Ramos (cell line): ENCODE data around the gene CHCHD6.

Experiments used
- in situ Hi-C: fragments of 300-500 bp; cut with MboI; formaldehyde crosslinking; loops from one replicate; pipeline ENCODE4 v1.14.3; 2022; ENCODE audit warnings: low sequenced_read_pairs; ENCODE audit not compliant: unreplicated experiment

The CHCHD6 gene

DNA sequence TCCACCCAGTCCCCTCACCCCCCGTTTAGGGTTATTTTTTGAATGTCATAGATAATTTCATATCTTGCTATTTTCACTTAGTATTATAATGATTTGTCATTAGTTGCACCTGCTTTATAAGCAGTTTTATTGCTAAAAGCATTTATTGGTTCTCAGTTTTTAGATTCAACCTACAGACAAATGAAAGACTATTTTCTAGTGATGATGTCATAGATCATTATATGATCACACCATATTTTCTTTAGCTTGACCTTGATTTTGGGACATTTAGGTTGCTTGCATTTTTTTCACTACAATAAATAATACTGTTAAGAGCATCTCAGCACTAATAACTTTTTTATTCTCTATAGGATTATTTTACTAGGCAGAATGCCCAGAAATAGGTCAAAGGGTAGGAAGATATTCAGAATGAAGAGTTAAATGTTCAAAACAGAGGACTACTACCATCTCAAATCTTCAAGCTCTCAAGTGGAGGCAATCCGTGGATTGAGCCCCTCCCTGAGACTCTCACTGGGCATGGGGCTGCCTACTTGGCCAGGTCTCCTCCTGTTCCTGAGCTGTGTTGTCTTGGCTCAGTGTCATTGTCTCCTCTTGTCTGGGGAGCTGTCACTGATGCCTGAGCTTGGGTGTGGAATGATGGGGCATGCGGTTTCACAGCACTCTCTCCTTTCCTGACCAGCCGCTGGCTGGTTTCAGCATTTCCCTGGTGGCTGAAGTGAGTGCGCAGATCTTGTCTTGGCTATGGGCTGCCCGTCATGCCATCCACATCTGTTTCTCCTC, 28.4 kb downstream of the CHCHD6 start:
- in situ Hi-C loops: no loop called here

DNA sequence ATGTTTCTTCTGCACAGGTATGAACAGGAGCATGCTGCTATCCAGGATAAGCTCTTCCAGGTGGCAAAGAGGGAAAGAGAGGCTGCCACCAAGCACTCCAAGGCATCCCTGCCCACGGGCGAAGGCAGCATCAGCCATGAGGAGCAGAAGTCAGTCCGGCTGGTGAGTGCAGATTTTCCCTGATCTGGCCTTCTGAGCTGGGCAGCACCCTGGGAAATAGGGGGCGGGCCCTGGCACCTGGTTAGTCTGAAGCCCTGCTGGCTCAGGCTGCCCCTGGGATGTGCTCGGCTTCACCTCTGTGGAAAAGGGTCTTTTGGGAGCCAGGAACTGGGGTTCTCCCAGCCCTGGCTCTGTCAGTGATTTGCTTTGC, 29.0 kb downstream of the CHCHD6 start:
- in situ Hi-C loops: no loop called here

DNA sequence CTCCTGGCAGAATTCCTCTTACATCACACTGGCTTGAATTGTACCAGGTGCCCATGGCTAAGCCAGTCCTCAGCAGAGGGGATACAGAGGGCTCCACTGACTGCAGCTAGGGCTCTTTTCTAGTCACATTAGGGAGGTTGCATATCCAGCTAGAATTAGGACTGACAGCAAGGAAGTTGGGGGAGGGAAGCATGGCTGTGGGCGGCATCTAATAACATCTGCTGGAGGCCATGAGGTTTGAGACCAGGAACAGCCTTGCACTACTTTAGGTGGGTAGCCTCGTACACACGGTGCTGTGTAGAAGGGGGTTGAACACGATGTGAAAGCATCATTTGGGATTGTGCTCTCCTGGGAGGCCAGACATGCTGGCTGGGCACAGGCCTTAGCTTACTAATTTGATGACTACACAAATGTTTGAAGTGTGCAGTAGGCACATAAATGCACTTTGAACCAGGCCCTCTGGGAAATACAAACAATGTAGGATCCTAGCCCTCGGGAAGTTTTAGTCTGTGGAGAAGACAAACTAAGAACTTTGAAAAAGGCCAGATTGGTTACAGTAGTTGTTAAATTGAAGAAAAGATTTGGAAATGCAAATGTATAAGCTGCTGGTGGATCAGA, 30.2 kb downstream of the CHCHD6 start:
- in situ Hi-C loops: no loop called here

DNA sequence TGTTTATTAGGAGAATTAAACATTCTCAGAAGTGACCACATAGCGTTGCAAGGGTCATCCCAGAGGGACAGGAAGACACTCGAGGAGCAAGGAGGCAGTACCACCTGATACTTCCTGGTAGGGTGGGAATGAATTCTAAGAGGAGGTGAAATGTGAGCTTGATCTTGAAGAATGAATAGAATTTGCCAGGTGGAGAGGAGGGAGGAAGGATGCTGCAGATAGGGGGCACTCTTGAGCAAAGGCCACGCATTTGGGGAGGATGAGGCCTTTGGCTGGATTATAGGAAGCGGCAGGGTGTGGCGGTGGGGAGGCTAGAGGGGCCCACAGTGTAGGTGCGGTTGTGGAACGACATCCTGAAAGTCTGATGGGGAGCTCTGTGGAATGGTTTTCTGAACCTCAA, 33.5 kb downstream of the CHCHD6 start:
- in situ Hi-C loops: no loop called here

DNA sequence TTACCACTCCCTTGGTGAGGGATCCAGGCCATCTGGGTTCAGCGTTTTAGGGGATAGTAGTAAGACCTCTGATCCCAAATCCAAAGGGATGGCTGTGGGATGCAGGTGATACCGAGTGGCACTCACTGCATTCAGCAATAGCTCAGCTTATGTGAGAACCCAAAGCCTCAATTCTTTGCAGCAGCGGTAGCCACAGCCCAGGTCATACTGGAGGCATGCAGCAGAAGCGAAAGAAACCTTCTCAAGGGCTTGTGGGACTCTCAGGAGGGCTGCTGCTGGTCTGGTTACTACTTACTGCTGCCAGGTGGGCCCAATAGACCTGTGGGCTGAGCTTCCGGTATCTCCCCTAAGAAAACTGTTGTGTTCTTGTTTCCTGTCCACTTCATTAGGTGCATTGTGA, 38.0 kb downstream of the CHCHD6 start:
- in situ Hi-C loops: no loop called here

DNA sequence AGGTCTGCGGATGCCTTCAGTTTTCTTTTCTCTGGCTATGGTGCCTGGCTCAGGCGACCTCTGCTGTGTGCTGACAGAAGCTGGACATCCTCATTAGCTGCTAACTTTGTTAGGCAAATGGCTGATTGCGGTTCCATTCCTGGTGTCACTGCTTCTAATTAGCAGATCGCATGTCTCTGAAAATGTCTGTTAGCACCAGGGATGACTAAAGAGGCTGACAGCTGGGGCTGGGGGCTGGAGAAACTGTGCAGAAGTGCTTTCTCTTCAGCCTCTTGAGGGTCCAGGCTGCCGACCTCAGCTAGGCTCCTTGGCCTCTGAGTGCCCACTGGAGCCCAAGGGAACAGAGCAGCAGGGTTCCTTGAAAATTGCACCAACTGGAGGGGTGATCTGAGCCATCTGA, 39.3 kb downstream of the CHCHD6 start:
- in situ Hi-C loops: no loop called here

DNA sequence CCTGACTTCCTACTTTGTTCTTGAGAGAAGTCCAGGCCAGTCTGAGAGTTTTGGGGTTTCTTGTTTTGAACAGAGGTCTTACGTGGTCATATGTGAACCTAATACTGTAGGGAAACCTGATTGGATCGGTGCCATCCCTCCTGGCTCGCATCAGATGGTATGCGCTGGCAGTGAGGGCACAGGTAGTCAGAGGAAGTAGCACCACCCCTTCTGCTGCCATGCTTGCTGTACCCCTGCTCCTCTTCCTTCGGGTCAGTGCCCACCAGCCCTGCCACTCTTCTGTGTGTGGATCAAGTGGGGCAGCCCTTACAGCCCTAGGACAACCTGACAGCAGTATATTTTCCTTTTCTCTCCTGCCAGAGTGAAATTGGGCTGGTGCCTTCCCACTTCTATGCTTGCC, 39.7 kb downstream of the CHCHD6 start:
- in situ Hi-C loops: no loop called here

DNA sequence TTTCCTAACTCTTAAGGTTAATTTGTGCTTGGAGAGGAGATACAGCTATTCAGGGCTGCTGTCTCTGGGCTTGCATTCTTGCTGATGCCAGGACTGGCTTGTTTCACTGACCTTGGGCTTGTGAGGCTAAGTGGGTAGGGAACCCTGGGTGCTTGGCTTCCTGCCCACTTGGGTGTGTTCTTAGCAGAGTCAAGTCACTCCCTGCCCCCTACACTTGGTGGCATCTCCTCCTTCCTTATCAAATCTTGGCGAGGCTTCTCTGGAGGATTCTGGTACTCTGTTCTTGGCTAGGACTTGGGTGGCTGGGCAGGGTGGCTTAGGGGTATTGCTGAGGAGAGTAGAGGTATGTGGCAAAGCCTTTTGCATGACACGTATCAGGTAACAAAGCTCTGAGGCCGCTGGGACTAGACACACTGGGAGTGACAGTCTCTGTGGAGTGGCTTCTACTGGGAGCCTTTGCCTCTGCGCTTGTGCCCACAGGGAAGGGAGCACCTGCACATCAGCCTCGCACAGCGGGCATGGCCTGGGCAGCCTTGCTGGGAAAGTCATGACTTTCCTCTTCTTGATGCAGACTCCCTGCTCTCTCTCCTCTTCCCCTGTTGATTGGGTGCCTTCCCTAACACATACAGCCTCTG, 41.8 kb downstream of the CHCHD6 start:
- in situ Hi-C loops: no loop called here

DNA sequence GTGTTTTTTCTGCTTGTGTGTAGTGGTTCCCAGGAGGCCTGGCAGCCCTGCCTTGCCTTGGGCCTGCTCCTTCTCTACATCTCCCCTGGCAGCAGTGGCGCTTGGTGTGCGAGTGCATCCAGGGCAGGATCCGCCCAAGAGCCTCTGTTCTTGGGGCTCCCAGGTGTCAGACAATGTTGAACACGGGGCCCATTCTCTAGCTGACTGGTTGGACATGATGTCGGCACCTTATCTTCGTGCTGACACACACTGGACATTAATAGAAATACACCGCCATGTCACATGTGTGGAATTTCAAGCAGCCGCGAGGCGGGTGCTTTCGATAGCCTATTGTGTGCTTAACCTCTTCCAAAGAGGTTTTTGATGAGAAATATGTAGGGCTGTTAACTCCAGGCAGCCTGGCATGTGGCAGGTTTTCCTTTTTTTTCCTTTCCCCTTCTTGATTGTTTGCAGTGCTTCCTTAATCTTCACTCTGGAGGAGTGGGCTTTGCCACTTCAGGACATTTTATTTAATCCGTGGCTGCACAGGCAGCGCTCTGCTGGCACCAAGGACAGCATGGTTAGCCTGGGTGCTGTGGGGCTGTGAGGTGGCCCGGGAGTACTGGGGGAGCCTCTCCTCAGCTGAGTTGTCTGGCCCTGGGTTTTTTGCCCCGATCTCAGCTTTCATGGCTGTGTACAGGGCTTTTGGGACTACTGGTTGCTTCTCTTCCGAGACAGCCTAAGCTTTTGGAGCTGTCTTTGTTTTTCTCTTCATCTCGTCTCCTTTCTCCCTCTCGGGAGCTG, 42.5 kb downstream of the CHCHD6 start:
- in situ Hi-C loops: no loop called here

DNA sequence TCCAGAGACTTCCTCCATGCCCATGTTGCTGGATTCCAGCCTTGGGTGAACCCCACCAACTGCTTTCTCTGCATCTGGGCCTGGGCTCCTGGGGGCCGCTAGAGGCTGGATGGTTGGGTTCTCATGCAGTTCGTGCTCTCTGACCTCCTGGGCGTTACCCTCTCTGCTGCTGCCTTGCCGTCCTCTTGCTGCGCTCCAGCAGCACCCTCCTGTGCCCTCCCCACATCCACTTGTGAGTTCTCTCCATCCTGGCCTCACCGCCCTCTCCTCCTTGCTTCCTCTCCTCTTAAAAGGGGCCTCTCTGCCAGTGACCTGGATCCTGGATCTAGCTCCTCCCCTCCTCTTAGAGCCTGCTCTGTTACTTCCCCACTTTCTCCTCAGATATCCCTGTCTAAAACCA, 43.7 kb downstream of the CHCHD6 start:
- in situ Hi-C loops: no loop called here

DNA sequence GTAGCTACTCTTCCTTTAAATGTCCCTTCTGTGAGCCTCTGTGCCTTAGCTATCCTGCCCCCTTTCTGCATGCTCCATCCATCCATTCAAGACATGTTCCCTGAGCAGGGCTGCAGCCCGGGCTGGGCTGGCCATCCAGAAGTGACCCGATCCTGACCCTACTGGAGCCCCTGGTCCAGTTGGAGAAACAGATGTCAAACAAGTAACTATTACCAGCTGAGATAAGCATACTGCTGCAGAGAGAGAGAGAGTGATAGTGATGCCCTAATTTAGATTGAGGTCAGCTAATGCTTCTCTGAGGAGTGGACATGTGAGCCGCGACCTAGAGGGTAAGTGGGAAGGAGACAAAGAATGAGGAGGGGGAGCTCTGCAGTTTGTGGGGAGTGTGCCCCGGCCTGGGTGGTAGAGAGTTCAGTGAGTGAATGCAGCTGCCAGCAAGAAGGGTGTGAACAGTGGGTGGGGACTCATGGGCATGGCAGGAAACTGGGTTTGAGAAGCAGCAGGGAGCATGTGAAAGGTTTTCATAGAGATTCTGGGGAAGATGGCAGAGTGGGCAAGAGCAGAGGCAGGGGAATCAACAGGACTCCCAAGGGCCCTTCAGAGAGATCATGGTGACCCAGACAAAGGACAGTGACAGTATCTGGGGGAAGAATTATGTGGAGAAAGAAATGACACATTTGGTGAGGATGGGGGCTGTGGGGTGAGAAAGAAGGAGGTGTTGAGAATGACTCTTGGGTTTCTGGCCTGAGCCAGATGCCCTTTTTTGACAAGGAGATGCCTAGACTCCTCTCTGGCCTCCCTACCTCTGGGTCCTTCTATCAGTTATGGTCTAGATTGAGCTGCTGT, 44.9 kb downstream of the CHCHD6 start:
- in situ Hi-C loops: no loop called here

DNA sequence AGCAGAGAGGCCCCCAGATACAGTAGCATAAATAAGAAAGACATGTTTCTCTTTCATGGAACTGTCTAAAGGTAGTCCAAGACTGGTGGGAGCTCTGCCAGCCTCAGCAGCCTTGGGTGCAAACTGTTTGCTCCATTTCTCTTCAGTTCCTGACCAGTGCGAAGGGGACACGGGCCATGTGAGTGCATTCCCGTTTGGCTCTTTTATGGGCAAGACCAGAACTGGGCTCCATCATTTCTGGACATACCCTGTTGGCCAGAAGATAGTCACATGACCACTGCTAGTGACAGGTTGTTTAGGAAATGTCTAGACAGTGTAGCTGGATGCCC, 45.5 kb downstream of the CHCHD6 start:
- in situ Hi-C loops: no loop called here

DNA sequence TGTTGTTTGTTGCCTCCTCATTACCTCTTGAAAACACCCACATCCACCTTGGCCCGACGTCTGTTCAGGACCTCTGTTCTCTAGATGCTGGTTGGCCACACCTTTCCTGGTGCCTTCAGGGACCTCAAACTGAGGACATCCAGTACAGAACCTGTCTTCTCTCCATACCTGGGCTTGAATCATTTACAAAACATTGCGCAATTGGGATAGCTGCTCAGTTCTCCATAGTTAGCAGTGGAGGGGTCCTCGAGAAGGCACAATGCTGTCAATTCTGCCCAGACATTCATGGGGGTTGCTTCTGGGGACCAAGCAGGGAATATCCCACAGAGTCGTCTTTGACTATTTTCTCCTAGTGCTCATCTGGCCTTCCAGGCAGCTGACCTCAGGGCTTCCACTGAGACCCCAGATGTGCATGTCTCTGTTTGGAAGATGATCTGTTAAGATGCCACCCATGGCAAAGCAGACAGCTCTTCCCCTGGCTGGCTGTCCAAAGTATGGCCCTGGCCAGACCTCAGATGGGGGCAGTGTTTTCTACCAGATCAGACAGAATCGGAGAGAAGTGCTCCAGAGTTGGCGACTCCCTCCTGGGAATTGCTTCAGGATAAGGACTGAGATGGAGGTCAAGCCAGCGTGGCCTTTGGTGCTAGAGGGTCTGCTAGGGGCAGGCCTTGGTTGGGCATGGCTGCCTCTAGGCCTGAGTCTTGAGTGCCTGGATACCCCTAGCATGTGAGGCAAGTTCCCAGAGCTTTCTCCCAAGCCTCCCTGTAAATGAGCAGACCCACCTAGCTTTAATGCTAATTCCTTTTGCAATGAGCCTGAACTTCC, 46.1 kb downstream of the CHCHD6 start:
- in situ Hi-C loops: no loop called here

DNA sequence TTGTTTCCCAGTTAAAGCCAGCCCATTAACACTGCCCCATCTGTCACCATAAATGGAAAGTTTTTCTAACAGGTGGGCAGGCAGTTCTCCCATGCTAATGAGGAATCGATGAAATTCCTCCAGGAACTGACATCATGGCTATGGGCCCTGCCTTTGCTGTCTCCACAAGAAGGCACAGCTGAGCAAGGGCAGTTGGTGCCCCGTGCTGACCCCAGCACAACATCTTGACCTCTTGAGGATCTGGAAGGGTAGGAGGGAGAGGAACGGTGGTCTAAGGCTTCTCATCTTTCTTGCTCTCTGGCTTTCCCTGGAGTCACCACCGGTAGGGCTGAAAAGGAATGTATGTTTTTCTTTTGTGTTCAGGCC, 46.7 kb downstream of the CHCHD6 start:
- in situ Hi-C loops: no loop called here

DNA sequence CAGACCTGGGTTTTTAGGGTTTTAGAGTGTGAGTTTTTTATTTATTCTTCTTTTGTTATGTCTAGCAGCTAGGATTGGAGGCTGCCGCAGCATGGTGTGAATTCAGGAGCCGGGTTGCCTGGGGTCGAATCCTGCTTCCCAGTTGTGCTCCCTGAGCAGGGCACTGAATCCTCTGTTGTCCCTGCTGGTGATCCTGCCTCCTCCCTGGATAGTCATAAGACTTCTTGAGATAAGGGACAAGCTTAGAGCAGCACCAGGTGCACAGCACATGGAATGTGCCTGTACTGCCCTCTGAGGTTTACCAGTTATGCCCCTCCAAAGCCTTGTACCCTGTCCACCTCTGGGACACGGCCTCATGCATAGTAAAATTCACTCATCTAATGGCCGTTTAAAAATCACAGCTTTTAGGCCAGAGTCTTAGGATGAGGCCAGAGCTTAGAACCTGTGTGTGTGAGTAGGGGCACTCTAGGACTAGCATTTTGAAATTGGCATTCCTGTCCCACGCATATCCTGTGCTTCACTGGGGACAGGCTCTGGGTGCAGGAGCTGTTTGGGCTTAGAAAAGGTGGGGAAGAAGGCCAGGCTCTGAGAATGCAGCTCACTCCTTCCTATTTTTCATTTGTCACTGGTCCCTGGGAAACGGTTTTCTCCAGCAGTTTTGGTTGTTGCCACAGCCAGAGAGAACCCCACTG, 47.7 kb downstream of the CHCHD6 start:
- in situ Hi-C loops: no loop called here

DNA sequence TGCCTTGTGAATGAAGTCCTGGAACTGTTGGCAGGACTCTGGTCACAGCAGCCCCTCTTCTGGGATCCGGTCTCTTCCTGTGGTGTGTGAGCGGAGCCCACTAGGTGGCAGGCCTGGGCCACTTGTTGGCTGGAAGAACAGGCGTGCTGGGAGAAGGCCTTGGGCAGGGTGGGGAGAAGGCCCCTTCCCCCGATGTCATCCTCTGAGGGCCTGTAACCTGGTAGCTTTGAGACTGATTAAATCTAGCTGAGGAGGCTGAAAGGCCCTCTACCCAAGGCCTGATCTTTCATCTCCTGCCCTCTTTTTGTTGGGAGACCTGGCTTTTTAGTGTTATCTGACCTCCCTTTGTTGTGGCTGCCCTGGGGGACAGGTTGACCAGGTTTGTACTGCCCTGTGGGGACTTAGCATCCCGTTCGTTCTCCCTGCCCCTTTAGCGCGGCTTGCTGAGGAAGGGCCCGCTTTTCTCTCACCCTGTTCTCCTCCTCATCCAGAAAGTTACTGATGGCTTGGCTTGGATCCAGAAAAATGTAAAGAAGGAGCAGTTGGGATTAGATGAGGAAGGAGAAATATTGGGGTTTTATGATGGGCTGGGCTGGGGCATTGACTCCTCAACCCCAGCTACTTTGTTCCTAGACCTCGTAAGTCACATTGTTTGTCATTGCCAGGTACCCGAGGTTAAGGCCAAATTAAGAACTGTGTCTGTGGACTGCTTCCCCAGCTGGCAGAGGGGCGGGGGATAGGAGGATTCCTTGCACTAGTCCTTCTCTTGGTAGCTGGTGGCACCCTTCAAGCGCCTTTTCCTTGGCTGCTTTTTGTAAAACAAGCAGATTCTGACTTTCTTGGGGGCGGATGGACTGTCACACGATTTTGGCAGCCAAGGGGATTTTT, 48.5 kb downstream of the CHCHD6 start:
- in situ Hi-C loops: no loop called here

DNA sequence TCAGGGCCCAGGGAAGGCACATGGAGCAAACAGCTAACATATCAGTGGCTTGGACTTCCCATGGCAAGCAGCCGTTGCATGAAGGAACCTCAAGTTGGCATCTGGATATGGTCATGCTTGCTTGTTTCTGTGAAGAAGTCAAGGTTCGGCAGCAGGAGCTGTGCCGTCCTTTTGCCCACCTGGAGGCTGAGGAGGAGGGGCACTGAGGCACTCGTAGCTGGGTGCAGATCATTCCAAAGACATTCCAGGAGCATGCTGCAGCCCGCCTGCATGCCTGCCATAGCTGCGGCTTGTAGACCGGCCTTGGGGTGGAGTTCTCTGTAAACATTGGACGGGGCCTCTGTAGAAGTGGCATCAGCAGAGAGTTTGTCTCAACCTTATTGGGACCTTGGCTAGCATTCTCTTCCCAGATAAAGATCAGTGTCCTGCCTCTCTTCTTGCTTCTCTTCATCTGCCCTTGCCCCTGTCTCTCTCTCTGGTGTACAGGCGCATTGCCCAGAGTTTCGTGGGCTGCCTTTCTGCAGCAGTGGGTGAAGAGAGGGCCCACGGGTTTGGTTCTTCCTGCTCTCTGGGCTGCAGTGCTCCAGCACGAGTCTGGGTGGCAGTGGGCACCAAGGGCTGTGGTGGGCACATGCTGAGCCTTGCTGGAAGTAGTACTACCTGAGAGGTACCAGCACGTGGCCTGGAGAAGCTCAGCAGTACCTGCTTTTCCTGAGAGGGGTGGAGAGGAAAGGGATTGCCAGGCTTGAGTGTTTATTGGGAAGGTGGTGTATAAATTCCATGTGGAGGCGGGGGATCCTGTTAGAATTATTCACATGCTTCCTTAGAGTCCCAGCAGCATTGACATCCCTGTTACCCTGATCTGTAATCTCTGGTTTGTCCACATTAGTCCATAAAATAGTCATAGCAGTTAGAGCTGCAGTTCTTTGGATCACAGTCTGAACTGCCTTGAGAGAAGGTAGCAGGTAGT, 49.4 kb downstream of the CHCHD6 start:
- in situ Hi-C loops: no loop called here
